Lung (tissue), 12 donors: Measurements from ENCODE around the gene GABRG3. TPM values are rescaled to one million over a fixed set of nuclear protein-coding genes. Genes with fewer than 3 reads are reported as not detected.
A peak's percentile ranks its signal among the peaks of the same experiment; 100 is the strongest.

Experiments
- ATAC-seq: fragments of 200-7000 bp; cut with Tn5 transposase; one replicate; pipeline ENCODE4 v1.9.1; 2020; ENCODE audit warnings: moderate number of reproducible peaks; ENCODE audit not compliant: insufficient read depth, low FRiP score
- DNase-seq, 3 donors: peaks; one replicate each; pipeline ENCODE4 v3.0.0-alpha.2; 2013 to 2017
- H3K27ac ChIP-seq, 2 donors: one replicate each; pipeline ENCODE4 v1.5.1; 2013; ENCODE audit warnings: mild to moderate bottlenecking in 2 of 2, moderate library complexity in 2 of 2, control low read depth in 1 of 2, inconsistent platforms in 1 of 2, low read depth in 1 of 2, low read length in 1 of 2
- H3K27me3 ChIP-seq, 3 donors: one replicate each; pipeline ENCODE4 v1.5.1; 2013; ENCODE audit warnings: low read length in 2 of 3; ENCODE audit not compliant: control insufficient read depth in 3 of 3, insufficient read depth in 3 of 3
- H3K36me3 ChIP-seq, 4 donors: one replicate each; pipeline ENCODE4 v1.5.1; 2013; ENCODE audit warnings: low read length in 4 of 4, mild to moderate bottlenecking in 1 of 4, moderate library complexity in 1 of 4; ENCODE audit not compliant: control insufficient read depth in 4 of 4, insufficient read depth in 4 of 4
- H3K4me1 ChIP-seq, 5 donors: one replicate each; pipeline ENCODE4 v1.5.1; 2013; ENCODE audit warnings: low read length in 5 of 5, mild to moderate bottlenecking in 2 of 5, moderate library complexity in 1 of 5; ENCODE audit not compliant: control insufficient read depth in 5 of 5, insufficient read depth in 5 of 5
- H3K4me3 ChIP-seq: one replicate; pipeline ENCODE4 v1.5.1; 2013; ENCODE audit warnings: mild to moderate bottlenecking, control low read depth, moderate library complexity
- H3K9ac ChIP-seq, 2 donors: one replicate each; pipeline ENCODE4 v1.5.1; 2013; ENCODE audit warnings: low read length in 2 of 2, control low read depth in 1 of 2; ENCODE audit not compliant: insufficient read depth in 1 of 2
- H3K9me3 ChIP-seq, 4 donors: one replicate each; pipeline ENCODE4 v1.5.1; 2013; ENCODE audit warnings: low read length in 3 of 4, mild to moderate bottlenecking in 1 of 4, moderate library complexity in 1 of 4; ENCODE audit not compliant: control insufficient read depth in 4 of 4, insufficient read depth in 3 of 4
- CTCF ChIP-seq: IDR thresholded peaks from 2 replicates; pipeline ENCODE4 v1.5.1; 2012; ENCODE audit warnings: mild to moderate bottlenecking; ENCODE audit errors: control extremely low read depth, extremely low read depth
- WGBS, 2 donors: extraction: QIAGEN DNeasy Blood & Tissue Kit; methylation state at CpG; one replicate each; pipeline ENCODE4 v1.1.7; 2013; 5-methylcytosine and 5-hydroxymethylcytosine counted together
- polyA plus RNA-seq, 2 donors: library from polyadenylated mRNA; stranded (reverse); fragments of 200-250 nt; gene quantifications; one replicate each; pipeline ENCODE4 v1.2.1, GENCODE V29; 2013
- total RNA-seq, 2 donors: library from RNA; depleted of rRNA in 1 of 2; stranded (reverse); fragments of >200 nt in 1 of 2; gene quantifications; one replicate each; pipeline ENCODE4 v1.2.1, GENCODE V29; 2014 to 2021
- donor health status: control.
- donor health status: control.
- donor health status: Bipolar disorder and iron deficiency.
- donor health status: healthy.
- donor health status: DM: yes; HTN: yes; CAD: no.

GABRG3 gene
- total and polyA plus RNA-seq, 4 donors = 16.9 TPM; not detected in 3

GRCh38 chr15:27086149-27086548 lies 115.2 kb downstream of the GABRG3 start:
- ATAC-seq (no peak), DNase-seq (peak in 1 of 3 donors; percentile 39)
- peaks cover 0 to 6% (median 3%) of the 10 kb centered on the region in 4 donors for H3K36me3 ChIP-seq
- no peak overlapping the region for H3K4me3 ChIP-seq
- H3K9me3 ChIP-seq = peaks cover 0 to 12% (median 0%) of the 10 kb centered on the region in 4 donors
- H3K27me3 ChIP-seq = no peaks in the 10 kb centered on the region
- no peak for TF ChIP-seq CTCF
- 71 to 77% methylated on average over 5 of the region's 5 CpGs for WGBS, 2 donors
- H3K4me1 ChIP-seq = peaks cover 0 to 14% (median 4%) of the 10 kb centered on the region in 5 donors
- no peak overlapping the region for H3K27ac ChIP-seq
- H3K9ac ChIP-seq = no peak overlapping the region

DNA sequence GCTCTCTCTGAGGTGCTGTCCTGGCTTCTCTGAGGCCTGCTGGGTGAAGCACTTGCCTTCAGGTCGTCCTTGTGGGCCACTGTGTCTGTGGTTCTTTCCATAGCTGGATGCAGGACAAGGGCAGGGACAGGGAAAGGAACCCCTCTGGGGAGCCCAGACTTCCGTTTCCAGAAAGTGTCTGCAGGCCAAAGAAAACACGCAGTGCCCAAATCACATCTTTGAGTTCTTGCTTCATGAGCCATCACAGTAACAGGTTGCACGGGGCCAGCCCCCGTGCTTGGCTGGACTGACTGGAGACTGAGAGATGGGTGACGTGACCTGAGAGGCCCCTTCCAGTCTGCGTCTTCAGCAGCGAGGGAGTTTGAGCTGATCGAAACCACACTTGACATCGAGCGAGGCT lies 115.8 kb downstream of the GABRG3 start:
- no peak for TF ChIP-seq CTCF
- no peak overlapping the region for H3K4me3 ChIP-seq
- H3K36me3 ChIP-seq = peaks cover 0 to 6% (median 3%) of the 10 kb centered on the region in 4 donors
- H3K27me3 ChIP-seq = no peaks in the 10 kb centered on the region
- WGBS, 2 donors = 84 to 89% methylated on average over 11 of the region's 11 CpGs
- DNase-seq (no peak), ATAC-seq (no peak)
- H3K4me1 ChIP-seq = peaks cover 0 to 10% (median 4%) of the 10 kb centered on the region in 5 donors
- H3K9ac ChIP-seq = no peak overlapping the region
- H3K27ac ChIP-seq = no peak overlapping the region
- H3K9me3 ChIP-seq = peaks cover 0 to 12% (median 0%) of the 10 kb centered on the region in 4 donors

GRCh38 chr15:27087651-27088583 lies 116.9 kb downstream of the GABRG3 start:
- no peak overlapping the region for H3K4me3 ChIP-seq
- no peak for TF ChIP-seq CTCF
- DNase-seq (no peak), ATAC-seq (no peak)
- peaks cover 0 to 7% (median 6%) of the 10 kb centered on the region in 5 donors for H3K4me1 ChIP-seq
- no peak overlapping the region for H3K27ac ChIP-seq
- H3K9me3 ChIP-seq = peaks cover 0 to 12% (median 0%) of the 10 kb centered on the region in 4 donors
- H3K36me3 ChIP-seq = peaks cover 0 to 6% (median 3%) of the 10 kb centered on the region in 4 donors
- 92 to 95% methylated on average over 13 to 27 of the region's 27 CpGs for WGBS, 2 donors
- H3K9ac ChIP-seq = no peak overlapping the region
- no peaks in the 10 kb centered on the region for H3K27me3 ChIP-seq
